Neutrophil (primary cell): ENCODE data around the gene NDUFA11.

ENCODE experiments used
- H3K27ac ChIP-seq: fragments of 200-600 bp; sonication (generic); 2 replicates; pipeline ENCODE4 v1.5.1; 2016; ENCODE audit warnings: mild to moderate bottlenecking, moderate library complexity
- H3K27me3 ChIP-seq: fragments of 200-600 bp; sonication (generic); 2 replicates; pipeline ENCODE4 v1.6.0; 2016; ENCODE audit warnings: mild to moderate bottlenecking
- H3K36me3 ChIP-seq: fragments of 200-600 bp; sonication (generic); 2 replicates; pipeline ENCODE4 v1.5.1; 2017
- H3K4me1 ChIP-seq, 2 experiments: fragments of 200-600 bp in 1 of 2; sonication (generic) in 1 of 2; 1 replicate in 1 of 2; 2 replicates in 1 of 2; pipeline versions ENCODE4 v1.5.1 to v1.6.1; 2013 to 2016; ENCODE audit warnings: low read depth in 1 of 2, low read length in 1 of 2, mild to moderate bottlenecking in 1 of 2, moderate library complexity in 1 of 2; ENCODE audit not compliant: control insufficient read depth in 1 of 2, insufficient read depth in 1 of 2
- H3K4me3 ChIP-seq, 2 experiments: fragments of 200-600 bp in 1 of 2; sonication (generic) in 1 of 2; 1 replicate in 1 of 2; 2 replicates in 1 of 2; pipeline ENCODE4 v1.5.1; 2013 to 2016; ENCODE audit warnings: low read depth in 1 of 2, low read length in 1 of 2, mild to moderate bottlenecking in 1 of 2, moderate library complexity in 1 of 2
- H3K9me3 ChIP-seq: fragments of 200-600 bp; sonication (generic); 2 replicates; pipeline ENCODE4 v1.5.1; 2016
- CTCF ChIP-seq: fragments of 200-600 bp; sonication (generic); IDR thresholded peaks from 2 replicates; pipeline ENCODE4 v1.5.1; 2016; ENCODE audit warnings: antibody characterized with exemption

Gene NDUFA11

GRCh38 chr19:5903624-5904351, at the start of gene NDUFA11:
Gene NDUFA11 (minus strand): TSS chr19:5903790. CDS start chr19:5903708, 82 bp downstream.
- Histone ChIP-seq H3K4me3 (peak within 1 kb of the TSS; percentile 83 to 98), H3K9me3 (no peaks in the 10 kb centered on the region), H3K4me1 (peaks cover 25 to 32% of the 10 kb centered on the region in 2 experiments), H3K27me3 (no peaks in the 10 kb centered on the region), H3K27ac (peak within 1 kb of the TSS; percentile 90), H3K36me3 (peaks cover 5% of the 10 kb centered on the region)
- TF ChIP-seq CTCF = no peak

GRCh38 chr19:5953030-5953589, 49.5 kb upstream of the NDUFA11 start:
- TF ChIP-seq CTCF = no peak
- H3K27ac ChIP-seq = peak overlapping the region; percentile 55
- no peaks in the 10 kb centered on the region for H3K9me3 ChIP-seq
- no peak overlapping the region for H3K4me3 ChIP-seq
- H3K27me3 ChIP-seq = no peaks in the 10 kb centered on the region
- peaks cover 25 to 34% of the 10 kb centered on the region in 2 experiments for H3K4me1 ChIP-seq
- peaks cover 20% of the 10 kb centered on the region for H3K36me3 ChIP-seq

- Histone ChIP-seq H3K4me1 (peaks cover 32 to 41% of the 10 kb centered on the region in 2 experiments), H3K9me3 (no peaks in the 10 kb centered on the region), H3K4me3 (no peak overlapping the region), H3K27me3 (no peaks in the 10 kb centered on the region), H3K36me3 (peaks cover 20% of the 10 kb centered on the region), H3K27ac (peak overlapping the region; percentile 55)
- no peak for TF ChIP-seq CTCF
These were observed 48.8 kb upstream of the NDUFA11 start for GRCh38 chr19:5952193-5953029.

GRCh38 chr19:5951338-5951861, 47.8 kb upstream of the NDUFA11 start:
- no peaks in the 10 kb centered on the region for H3K27me3 ChIP-seq
- peaks cover 12% of the 10 kb centered on the region for H3K36me3 ChIP-seq
- H3K27ac ChIP-seq = peak overlapping the region; percentile 32
- H3K4me3 ChIP-seq = no peak overlapping the region
- no peak for TF ChIP-seq CTCF
- H3K4me1 ChIP-seq = peaks cover 42 to 52% of the 10 kb centered on the region in 2 experiments
- H3K9me3 ChIP-seq = no peaks in the 10 kb centered on the region

- Histone ChIP-seq H3K27me3 (no peaks in the 10 kb centered on the region), H3K27ac (no peak overlapping the region), H3K9me3 (no peaks in the 10 kb centered on the region), H3K4me3 (no peak overlapping the region), H3K4me1 (peaks cover 44 to 52% of the 10 kb centered on the region in 2 experiments), H3K36me3 (peaks cover 12% of the 10 kb centered on the region)
- no peak for TF ChIP-seq CTCF
These were observed 47.2 kb upstream of the NDUFA11 start for GRCh38 chr19:5950741-5951140.
